ENCODE measurements around the gene PLA2R1. TPM values are rescaled to one million over a fixed set of nuclear protein-coding genes. Genes with fewer than 3 reads are reported as not detected.

The PLA2R1 gene
- total RNA-seq, 6 donors from 2014 or later, result 3.0 to 11.0 (median 5.9) TPM

- no peak for DNase-seq
- TF ChIP-seq POLR2A (IDR thresholded peaks at IDR 0.05) (no peak), EP300 (IDR thresholded peaks at IDR 0.05) (no peak), POLR2AphosphoS5 (IDR thresholded peaks at IDR 0.05) (no peak), CTCF (IDR thresholded peaks at IDR 0.05) (no peak)
These were observed 28.6 kb downstream of the PLA2R1 start for GRCh38 chr2:160033732-160034392.

GRCh38 chr2:160029270-160029628 is 33.2 kb downstream of the PLA2R1 start:
- no peak for TF ChIP-seq CTCF (IDR thresholded peaks at IDR 0.05)
- TF ChIP-seq EP300 (IDR thresholded peaks at IDR 0.05), result no peak
- no peak for TF ChIP-seq POLR2AphosphoS5 (IDR thresholded peaks at IDR 0.05)
- TF ChIP-seq POLR2A (IDR thresholded peaks at IDR 0.05), result no peak

More at GRCh38 chr2:160033732-160034392, 28.6 kb downstream of the PLA2R1 start:
- WGBS, 2 donors, result 77 to 88% methylated on average over 2 of the region's 2 CpGs
- no peaks in the 10 kb centered on the region for H3K9me3 ChIP-seq
- H3K27me3 ChIP-seq, result no peaks in the 10 kb centered on the region
- H3K4me3 ChIP-seq, result no peak overlapping the region
- no peak overlapping the region for H3K27ac ChIP-seq
- no peaks in the 10 kb centered on the region for H3K4me1 ChIP-seq
- no peaks in the 10 kb centered on the region for H3K36me3 ChIP-seq
- no peak for ATAC-seq (ENCODE audit: low FRiP score in 2 of 2)

GRCh38 chr2:160028431-160029269 is 33.8 kb downstream of the PLA2R1 start:
- H3K27ac ChIP-seq, result no peak overlapping the region
- no peak for TF ChIP-seq EP300 (IDR thresholded peaks at IDR 0.05)
- WGBS, 2 donors, result 73 to 75% methylated on average over 10 of the region's 10 CpGs
- no peaks in the 10 kb centered on the region for H3K9me3 ChIP-seq
- no peak overlapping the region for H3K4me3 ChIP-seq
- no peaks in the 10 kb centered on the region for H3K36me3 ChIP-seq
- ATAC-seq (ENCODE audit: low FRiP score in 2 of 2) (no peak), DNase-seq (no peak)
- no peaks in the 10 kb centered on the region for H3K27me3 ChIP-seq
- H3K4me1 ChIP-seq, result peaks cover 0 to 4% (median 2%) of the 10 kb centered on the region in 4 donors

More at GRCh38 chr2:160029270-160029628, 33.2 kb downstream of the PLA2R1 start:
- H3K4me3 ChIP-seq, result no peak overlapping the region
- no peaks in the 10 kb centered on the region for H3K9me3 ChIP-seq
- no peaks in the 10 kb centered on the region for H3K27me3 ChIP-seq
- ATAC-seq (ENCODE audit: low FRiP score in 2 of 2), result peak in 1 of 2 donors; percentile 29
- H3K27ac ChIP-seq, result no peak overlapping the region
- DNase-seq, result no peak
- 86 to 89% methylated on average over 1 to 2 of the region's 2 CpGs for WGBS, 2 donors
- no peaks in the 10 kb centered on the region for H3K36me3 ChIP-seq
- H3K4me1 ChIP-seq, result peaks cover 0 to 4% (median 2%) of the 10 kb centered on the region in 4 donors

GRCh38 chr2:160022162-160022561 is 40.3 kb downstream of the PLA2R1 start:
- no peak for DNase-seq
- peak in 2 of 6 experiments; percentile 6 to 14 for TF ChIP-seq CTCF (IDR thresholded peaks at IDR 0.05)
- no peak for TF ChIP-seq POLR2AphosphoS5 (IDR thresholded peaks at IDR 0.05)
- 97% methylated on average over 1 of the region's 1 CpG for WGBS, 2 donors
- Histone ChIP-seq H3K9me3 (peaks cover 0 to 3% (median 0%) of the 10 kb centered on the region in 4 donors), H3K4me1 (no peaks in the 10 kb centered on the region), H3K27me3 (no peaks in the 10 kb centered on the region), H3K27ac (no peak overlapping the region), H3K4me3 (no peak overlapping the region), H3K36me3 (no peaks in the 10 kb centered on the region)
- ATAC-seq (ENCODE audit: low FRiP score in 2 of 2), result no peak

- no peak for DNase-seq
- no peaks in the 10 kb centered on the region for H3K36me3 ChIP-seq
- no peaks in the 10 kb centered on the region for H3K4me1 ChIP-seq
- ATAC-seq (ENCODE audit: low FRiP score in 2 of 2), result no peak
- H3K9me3 ChIP-seq, result peaks cover 0 to 3% (median 0%) of the 10 kb centered on the region in 4 donors
- H3K27me3 ChIP-seq, result no peaks in the 10 kb centered on the region
- WGBS, 2 donors, result 79 to 84% methylated on average over 2 of the region's 2 CpGs
- no peak for TF ChIP-seq EP300 (IDR thresholded peaks at IDR 0.05)
- TF ChIP-seq CTCF (IDR thresholded peaks at IDR 0.05), result no peak
- no peak for TF ChIP-seq POLR2A (IDR thresholded peaks at IDR 0.05)
- no peak for TF ChIP-seq POLR2AphosphoS5 (IDR thresholded peaks at IDR 0.05)
- H3K4me3 ChIP-seq, result no peak overlapping the region
- H3K27ac ChIP-seq, result no peak overlapping the region
These were observed 42.9 kb downstream of the PLA2R1 start for GRCh38 chr2:160019374-160020090.
